MM.1S (cell line): ENCODE results near the gene ANP32B.

Experiments used
- DNase-seq: peaks from one replicate; pipeline ENCODE4 v3.0.0-alpha.2; 2015
- H2AFZ ChIP-seq: fragments of 300-600 bp; sonication (generic); 2 replicates; pipeline ENCODE4 v1.6.0; 2016; ENCODE audit warnings: antibody characterized with exemption, low read length
- H3F3A ChIP-seq: fragments of 300-600 bp; sonication (generic); 2 replicates; pipeline ENCODE4 v1.6.1; 2016; ENCODE audit warnings: mild to moderate bottlenecking, antibody characterized with exemption, low read length, moderate library complexity, mixed read lengths; ENCODE audit not compliant: insufficient read depth
- H3K27ac ChIP-seq: fragments of 300-600 bp; sonication (generic); 2 replicates; pipeline ENCODE4 v1.5.1; 2016; ENCODE audit warnings: mild to moderate bottlenecking, low read length
- H3K27me3 ChIP-seq: fragments of 300-600 bp; sonication (generic); replicated peaks from 2 replicates; pipeline ENCODE4 v1.6.0; 2016; ENCODE audit warnings: low read length; ENCODE audit not compliant: insufficient read depth
- H3K36me3 ChIP-seq: fragments of 300-600 bp; sonication (generic); replicated peaks from 2 replicates; pipeline ENCODE4 v1.6.1; 2016; ENCODE audit warnings: mild to moderate bottlenecking, low read length, mixed read lengths; ENCODE audit not compliant: insufficient read depth
- H3K4me1 ChIP-seq: fragments of 300-600 bp; sonication (generic); 2 replicates; pipeline ENCODE4 v1.6.1; 2016; ENCODE audit warnings: low read length, mixed read lengths
- H3K4me2 ChIP-seq: fragments of 300-600 bp; sonication (generic); 2 replicates; pipeline ENCODE4 v1.6.0; 2016; ENCODE audit warnings: low read depth, low read length
- H3K4me3 ChIP-seq: fragments of 300-600 bp; sonication (generic); 2 replicates; pipeline ENCODE4 v1.5.1; 2016; ENCODE audit warnings: low read length, mixed read lengths
- H3K79me2 ChIP-seq: fragments of 300-600 bp; sonication (generic); 2 replicates; pipeline ENCODE4 v1.6.1; 2016; ENCODE audit warnings: mixed run types, low read length, mixed read lengths
- H3K9ac ChIP-seq: fragments of 300-600 bp; sonication (generic); 2 replicates; pipeline ENCODE4 v1.6.1; 2016; ENCODE audit warnings: low read length, mixed read lengths
- H3K9me2 ChIP-seq: fragments of 300-600 bp; sonication (generic); replicated peaks from 2 replicates; pipeline ENCODE4 v1.6.1; 2016; ENCODE audit warnings: mild to moderate bottlenecking, low read length, mixed read lengths; ENCODE audit not compliant: insufficient read depth
- H3K9me3 ChIP-seq: fragments of 300-600 bp; sonication (generic); replicated peaks from 2 replicates; pipeline ENCODE4 v1.6.1; 2016; ENCODE audit warnings: mild to moderate bottlenecking, low read length, mixed read lengths; ENCODE audit not compliant: insufficient read depth
- H4K20me1 ChIP-seq: fragments of 300-600 bp; sonication (generic); 2 replicates; pipeline ENCODE4 v1.6.1; 2016; ENCODE audit warnings: mild to moderate bottlenecking, low read length, moderate library complexity, mixed read lengths; ENCODE audit not compliant: insufficient read depth
- EZH2 ChIP-seq: fragments of 300-600 bp; sonication (generic); optimal IDR thresholded peaks from 2 replicates; pipeline ENCODE3; 2017; ENCODE audit warnings: low read depth, mild to moderate bottlenecking, antibody characterized with exemption, low read length, mixed read lengths
- EZH2phosphoT487 ChIP-seq: fragments of 300-600 bp; sonication (generic); IDR thresholded peaks from 2 replicates; pipeline ENCODE4 v1.6.1; 2018; ENCODE audit warnings: antibody characterized with exemption, low read length
- TF ChIP-seq, protein P1 (sequence below): fragments of 300-600 bp; sonication (generic); IDR thresholded peaks from 2 replicates; pipeline ENCODE4 v1.5.1; 2016; ENCODE audit warnings: antibody characterized with exemption, low read length, mixed read lengths

ANP32B gene

DNA sequence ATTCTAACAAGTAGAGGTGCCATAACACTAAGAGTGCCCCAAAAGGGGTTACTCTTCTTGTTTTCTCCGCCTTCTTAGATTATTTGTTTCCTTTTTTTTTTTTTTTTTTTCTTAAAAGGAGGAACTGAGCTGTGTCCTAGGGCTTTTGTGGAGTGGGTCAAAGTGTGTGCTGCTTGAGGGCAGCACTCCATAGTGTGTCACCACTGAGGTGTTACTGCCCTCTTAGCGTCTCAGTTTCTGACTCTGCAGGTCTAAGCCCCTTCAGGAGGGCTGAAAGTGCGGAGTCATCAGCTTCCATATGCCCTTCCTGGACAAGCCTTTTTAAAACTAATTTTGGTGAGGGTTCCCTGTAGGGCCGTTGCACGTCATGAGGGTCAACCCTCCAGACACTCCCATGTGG, 60.8 kb downstream of the ANP32B start:
- H3K9me3 ChIP-seq: no peaks in the 10 kb centered on the region
- no peak for DNase-seq
- H3K9me2 ChIP-seq: no peaks in the 10 kb centered on the region
- no peak overlapping the region for H2AFZ ChIP-seq
- no peak overlapping the region for H3K9ac ChIP-seq
- no peaks in the 10 kb centered on the region for H3F3A ChIP-seq
- H3K79me2 ChIP-seq: peaks cover 27% of the 10 kb centered on the region
- no peak overlapping the region for H3K4me2 ChIP-seq
- no peaks in the 10 kb centered on the region for H4K20me1 ChIP-seq
- no peak for TF ChIP-seq EZH2phosphoT487
- TF ChIP-seq, protein P1, sequence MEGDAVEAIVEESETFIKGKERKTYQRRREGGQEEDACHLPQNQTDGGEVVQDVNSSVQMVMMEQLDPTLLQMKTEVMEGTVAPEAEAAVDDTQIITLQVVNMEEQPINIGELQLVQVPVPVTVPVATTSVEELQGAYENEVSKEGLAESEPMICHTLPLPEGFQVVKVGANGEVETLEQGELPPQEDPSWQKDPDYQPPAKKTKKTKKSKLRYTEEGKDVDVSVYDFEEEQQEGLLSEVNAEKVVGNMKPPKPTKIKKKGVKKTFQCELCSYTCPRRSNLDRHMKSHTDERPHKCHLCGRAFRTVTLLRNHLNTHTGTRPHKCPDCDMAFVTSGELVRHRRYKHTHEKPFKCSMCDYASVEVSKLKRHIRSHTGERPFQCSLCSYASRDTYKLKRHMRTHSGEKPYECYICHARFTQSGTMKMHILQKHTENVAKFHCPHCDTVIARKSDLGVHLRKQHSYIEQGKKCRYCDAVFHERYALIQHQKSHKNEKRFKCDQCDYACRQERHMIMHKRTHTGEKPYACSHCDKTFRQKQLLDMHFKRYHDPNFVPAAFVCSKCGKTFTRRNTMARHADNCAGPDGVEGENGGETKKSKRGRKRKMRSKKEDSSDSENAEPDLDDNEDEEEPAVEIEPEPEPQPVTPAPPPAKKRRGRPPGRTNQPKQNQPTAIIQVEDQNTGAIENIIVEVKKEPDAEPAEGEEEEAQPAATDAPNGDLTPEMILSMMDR: no peak
- no peak for TF ChIP-seq EZH2
- no peak overlapping the region for H3K4me3 ChIP-seq
- no peaks in the 10 kb centered on the region for H3K36me3 ChIP-seq
- no peak overlapping the region for H3K27ac ChIP-seq
- H3K4me1 ChIP-seq: peaks cover 5% of the 10 kb centered on the region
- H3K27me3 ChIP-seq: no peaks in the 10 kb centered on the region

DNA sequence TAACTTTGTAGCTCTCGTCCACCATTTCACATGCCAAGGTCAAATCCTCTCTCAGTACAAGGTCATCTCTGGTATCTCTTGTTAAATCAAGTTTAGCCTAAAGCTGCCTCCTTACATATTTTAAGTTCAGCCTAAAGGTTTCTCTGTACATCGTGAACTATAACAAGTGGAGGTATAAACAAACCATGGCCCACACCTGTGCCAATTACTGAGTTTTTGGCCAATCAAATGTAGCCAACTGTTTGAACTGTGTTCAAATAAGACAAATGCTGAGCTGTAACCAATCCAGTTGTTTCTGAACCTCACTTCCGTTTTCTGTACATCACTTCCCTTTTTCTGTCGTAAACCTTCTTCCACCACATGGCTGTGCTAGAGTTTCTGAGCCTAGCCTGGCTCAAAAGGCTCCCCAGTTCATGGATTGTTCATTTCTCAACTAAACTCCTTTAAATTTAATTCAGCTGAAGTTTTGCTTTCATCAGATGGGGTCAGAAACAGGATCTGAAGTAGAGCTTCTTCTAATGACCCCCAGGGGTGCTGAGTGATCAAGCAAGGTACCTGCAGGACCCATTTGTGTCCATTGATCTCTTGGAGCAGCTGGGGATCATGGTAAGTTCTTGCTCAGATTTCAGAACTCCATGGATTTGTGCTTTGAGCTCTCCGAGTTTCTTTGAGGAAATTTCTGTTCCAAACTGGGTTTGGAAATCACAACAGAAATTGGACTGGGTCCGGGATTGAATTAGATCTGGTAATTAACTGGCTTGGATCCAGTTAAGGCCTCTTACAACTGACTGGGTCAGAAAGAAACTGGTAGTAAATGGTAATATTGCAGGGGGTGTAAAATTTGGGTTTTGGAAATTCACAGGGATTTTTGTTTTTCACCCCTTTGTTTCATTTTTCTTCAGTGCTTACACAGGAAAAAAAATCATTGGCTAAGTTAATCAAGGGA, 62.4 kb downstream of the ANP32B start:
- Histone ChIP-seq H2AFZ (peak overlapping the region; percentile 82), H3K27ac (peak overlapping the region; percentile 60; the same call in 1 of the 2 replicates), H3K9ac (peak overlapping the region; percentile 66), H3K9me2 (no peaks in the 10 kb centered on the region), H3K4me2 (peak overlapping the region; percentile 51), H3K9me3 (no peaks in the 10 kb centered on the region), H3K4me1 (peaks cover 5% of the 10 kb centered on the region), H3K36me3 (no peaks in the 10 kb centered on the region), H3K4me3 (peak overlapping the region; percentile 61), H3K27me3 (no peaks in the 10 kb centered on the region), H3F3A (no peaks in the 10 kb centered on the region), H3K79me2 (peaks cover 27% of the 10 kb centered on the region), H4K20me1 (no peaks in the 10 kb centered on the region)
- peak; percentile 85 for DNase-seq
- no peak for TF ChIP-seq EZH2phosphoT487
- no peak for TF ChIP-seq EZH2
- TF ChIP-seq, protein P1: peak; percentile 21

DNA sequence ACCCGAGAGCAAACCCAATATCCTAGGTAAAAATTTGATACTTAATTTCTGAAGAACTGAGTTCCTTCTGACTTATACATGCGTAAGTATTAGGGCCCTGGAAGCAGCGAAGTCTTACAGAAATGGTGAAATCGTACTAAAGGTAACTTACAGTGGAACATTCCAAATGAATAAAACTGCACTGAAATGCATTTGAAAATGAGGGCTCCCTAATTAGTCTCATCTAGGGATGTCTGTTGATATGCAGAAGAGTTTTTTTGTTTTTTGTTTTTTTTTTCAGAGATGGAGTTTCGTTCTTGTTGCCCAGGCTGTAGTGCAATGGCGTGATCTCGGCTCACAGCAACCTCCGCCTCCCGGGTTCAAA, 63.0 kb downstream of the ANP32B start:
- peak overlapping the region; percentile 66; the same call in 1 of the 2 replicates for H3K9ac ChIP-seq
- no peaks in the 10 kb centered on the region for H3K27me3 ChIP-seq
- H3F3A ChIP-seq: no peaks in the 10 kb centered on the region
- no peaks in the 10 kb centered on the region for H3K9me2 ChIP-seq
- no peak overlapping the region for H3K27ac ChIP-seq
- peaks cover 27% of the 10 kb centered on the region for H3K79me2 ChIP-seq
- peaks cover 5% of the 10 kb centered on the region for H3K4me1 ChIP-seq
- no peaks in the 10 kb centered on the region for H3K9me3 ChIP-seq
- DNase-seq: no peak
- H3K36me3 ChIP-seq: no peaks in the 10 kb centered on the region
- TF ChIP-seq EZH2 (no peak), EZH2phosphoT487 (no peak)
- TF ChIP-seq, protein P1: no peak
- H2AFZ ChIP-seq: no peak overlapping the region
- peak overlapping the region; percentile 61 for H3K4me3 ChIP-seq
- H4K20me1 ChIP-seq: no peaks in the 10 kb centered on the region
- peak overlapping the region; percentile 51 for H3K4me2 ChIP-seq
